Ectodermal cell (in vitro differentiated cells): Measurements from ENCODE around the gene GRIN2C.

Experiments
- H3K27ac ChIP-seq: 2 replicates; pipeline ENCODE4 v1.7.0; 2013; ENCODE audit warnings: mild to moderate bottlenecking, low read depth, low read length; ENCODE audit not compliant: insufficient read depth, poor library complexity, severe bottlenecking
- H3K27me3 ChIP-seq: 2 replicates; pipeline ENCODE4 v1.7.0; 2013; ENCODE audit warnings: mild to moderate bottlenecking, low read length; ENCODE audit not compliant: insufficient read depth, control insufficient read depth, poor library complexity, severe bottlenecking
- H3K36me3 ChIP-seq: one replicate; pipeline ENCODE4 v1.7.0; 2013; ENCODE audit warnings: low read length; ENCODE audit not compliant: control insufficient read depth, insufficient read depth
- H3K4me1 ChIP-seq: one replicate; pipeline ENCODE4 v1.7.0; 2013; ENCODE audit warnings: low read length; ENCODE audit not compliant: control insufficient read depth, insufficient read depth
- H3K4me3 ChIP-seq: 2 replicates; pipeline ENCODE4 v1.7.0; 2013; ENCODE audit warnings: low read depth, low read length, control low read depth; ENCODE audit not compliant: insufficient read depth
- H3K9me3 ChIP-seq: 2 replicates; pipeline ENCODE4 v1.7.0; 2013; ENCODE audit warnings: mild to moderate bottlenecking, low read length, moderate library complexity; ENCODE audit not compliant: control insufficient read depth
- WGBS, 2 experiments: methylation state at CpG; one replicate each; pipeline ENCODE4 v1.1.7; 2013; ENCODE audit warnings: missing lambda C conversion rate in 2 of 2; 5-methylcytosine and 5-hydroxymethylcytosine counted together

GRIN2C gene

GRCh38 chr17:74846621-74847020, 13.1 kb downstream of the GRIN2C start:
- Histone ChIP-seq H3K27ac (no peak overlapping the region), H3K9me3 (no peaks in the 10 kb centered on the region), H3K27me3 (peaks cover 91% of the 10 kb centered on the region), H3K36me3 (no peaks in the 10 kb centered on the region), H3K4me3 (no peak overlapping the region), H3K4me1 (peaks cover 1% of the 10 kb centered on the region)
- WGBS, 2 experiments: 91 to 92% methylated on average over 16 of the region's 16 CpGs

- Histone ChIP-seq H3K4me3 (no peak overlapping the region), H3K27me3 (peaks cover 58% of the 10 kb centered on the region), H3K36me3 (no peaks in the 10 kb centered on the region), H3K4me1 (peaks cover 14% of the 10 kb centered on the region), H3K9me3 (no peaks in the 10 kb centered on the region), H3K27ac (no peak overlapping the region)
- 44 to 47% methylated on average over 26 of the region's 26 CpGs for WGBS, 2 experiments
Measured at GRCh38 chr17:74843352-74843627, 16.4 kb downstream of the GRIN2C start.

GRCh38 chr17:74842599-74843351, 16.9 kb downstream of the GRIN2C start:
- 5% methylated on average over 88 of the region's 88 CpGs for WGBS, 2 experiments
- no peaks in the 10 kb centered on the region for H3K36me3 ChIP-seq
- peaks cover 14% of the 10 kb centered on the region for H3K4me1 ChIP-seq
- no peaks in the 10 kb centered on the region for H3K9me3 ChIP-seq
- H3K27ac ChIP-seq: no peak overlapping the region
- H3K4me3 ChIP-seq: peak overlapping the region; percentile 39
- H3K27me3 ChIP-seq: peaks cover 52% of the 10 kb centered on the region

GRCh38 chr17:74842146-74842598, 17.5 kb downstream of the GRIN2C start:
- H3K4me1 ChIP-seq: peaks cover 14% of the 10 kb centered on the region
- WGBS, 2 experiments: 63% methylated on average over 8 of the region's 8 CpGs
- H3K4me3 ChIP-seq: peak overlapping the region; percentile 39
- peaks cover 52% of the 10 kb centered on the region for H3K27me3 ChIP-seq
- no peaks in the 10 kb centered on the region for H3K36me3 ChIP-seq
- H3K27ac ChIP-seq: no peak overlapping the region
- H3K9me3 ChIP-seq: no peaks in the 10 kb centered on the region

DNA sequence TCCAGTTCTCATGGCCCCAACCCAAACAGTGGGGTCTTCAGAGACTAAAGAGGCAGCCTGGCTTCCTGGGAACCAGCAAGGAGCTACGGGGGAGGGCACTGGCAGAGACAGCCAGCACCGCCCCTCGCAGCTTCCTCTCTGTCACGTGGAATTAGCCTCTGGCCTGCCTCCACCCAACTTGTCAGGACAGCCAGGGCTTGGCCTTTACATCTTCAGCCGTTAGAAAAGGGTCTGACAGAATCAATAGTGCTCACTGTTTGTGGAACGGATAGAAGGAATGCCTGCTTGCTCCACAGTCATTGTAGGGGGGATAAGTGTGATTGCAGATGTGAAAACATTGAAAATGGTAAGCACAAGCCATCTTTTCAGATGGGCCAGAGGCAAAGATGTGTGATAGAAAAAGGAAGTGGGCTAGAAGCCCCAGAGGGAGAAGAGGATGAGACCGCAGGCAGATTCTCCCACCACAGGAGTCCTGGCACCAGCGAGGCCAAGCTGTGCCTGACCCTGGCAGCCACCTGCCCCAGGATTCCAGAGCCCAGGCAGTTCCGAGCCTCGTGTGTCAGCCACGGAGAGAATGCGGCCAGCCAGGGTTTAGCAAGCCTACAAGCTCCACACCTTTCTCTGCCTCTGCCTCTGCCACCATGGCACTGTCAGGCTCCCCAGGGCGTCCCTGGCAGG, 18.6 kb downstream of the GRIN2C start:
- H3K9me3 ChIP-seq: no peaks in the 10 kb centered on the region
- peaks cover 43% of the 10 kb centered on the region for H3K27me3 ChIP-seq
- H3K4me1 ChIP-seq: peaks cover 14% of the 10 kb centered on the region
- no peaks in the 10 kb centered on the region for H3K36me3 ChIP-seq
- H3K27ac ChIP-seq: no peak overlapping the region
- no peak overlapping the region for H3K4me3 ChIP-seq
- WGBS, 2 experiments: 47 to 49% methylated on average over 13 of the region's 13 CpGs

DNA sequence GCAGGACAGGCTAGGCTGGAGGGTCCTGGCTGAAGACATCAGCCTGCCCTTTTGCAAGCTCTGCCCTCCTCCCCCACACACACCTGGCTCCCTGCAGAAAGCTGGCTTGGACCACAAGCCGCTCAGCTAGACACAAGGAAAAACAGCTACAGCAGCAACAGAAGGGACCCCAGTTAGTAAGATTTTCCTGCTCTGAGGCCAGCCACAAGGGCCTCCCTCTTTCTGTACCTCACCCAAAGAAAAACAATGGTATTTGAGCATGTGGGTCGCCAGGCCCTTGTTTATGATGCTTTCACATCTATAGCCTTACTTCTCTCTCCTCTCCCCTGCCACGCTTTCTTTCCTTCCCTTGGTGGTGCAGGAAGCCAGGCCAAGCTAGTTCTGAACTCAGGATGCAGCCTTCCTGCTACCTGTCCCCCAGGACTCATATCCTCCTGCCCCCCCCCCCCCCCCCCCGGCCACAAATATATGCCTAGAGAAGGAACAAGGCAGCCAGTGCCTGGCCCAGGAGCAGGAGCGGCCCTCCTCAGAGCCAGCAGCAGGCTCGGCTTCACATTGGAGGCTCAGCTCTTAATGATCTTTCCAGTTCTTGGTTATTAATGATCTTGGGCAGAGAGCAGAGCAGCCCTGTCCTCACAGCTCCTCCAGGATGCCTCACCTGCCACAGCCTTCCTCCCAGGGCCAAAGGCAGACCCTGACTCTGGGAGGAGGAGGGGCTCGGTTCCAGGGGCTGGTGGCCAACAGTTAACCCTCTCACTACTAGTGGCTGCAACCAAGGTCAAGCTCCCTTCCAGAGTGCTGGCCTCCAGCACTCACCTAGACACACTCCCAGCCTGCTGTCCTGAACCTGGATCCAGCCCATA, 19.5 kb downstream of the GRIN2C start:
- Histone ChIP-seq H3K4me1 (peaks cover 14% of the 10 kb centered on the region), H3K36me3 (no peaks in the 10 kb centered on the region), H3K27ac (no peak overlapping the region), H3K9me3 (no peaks in the 10 kb centered on the region), H3K4me3 (no peak overlapping the region), H3K27me3 (peaks cover 35% of the 10 kb centered on the region)
- 59 to 62% methylated on average over 6 of the region's 7 CpGs for WGBS, 2 experiments

GRCh38 chr17:74838274-74838673, 21.4 kb downstream of the GRIN2C start:
- Histone ChIP-seq H3K27me3 (peaks cover 16% of the 10 kb centered on the region), H3K9me3 (no peaks in the 10 kb centered on the region), H3K27ac (no peak overlapping the region), H3K4me1 (peaks cover 23% of the 10 kb centered on the region), H3K36me3 (no peaks in the 10 kb centered on the region), H3K4me3 (no peak overlapping the region)
- 85 to 86% methylated on average over 9 of the region's 9 CpGs for WGBS, 2 experiments

DNA sequence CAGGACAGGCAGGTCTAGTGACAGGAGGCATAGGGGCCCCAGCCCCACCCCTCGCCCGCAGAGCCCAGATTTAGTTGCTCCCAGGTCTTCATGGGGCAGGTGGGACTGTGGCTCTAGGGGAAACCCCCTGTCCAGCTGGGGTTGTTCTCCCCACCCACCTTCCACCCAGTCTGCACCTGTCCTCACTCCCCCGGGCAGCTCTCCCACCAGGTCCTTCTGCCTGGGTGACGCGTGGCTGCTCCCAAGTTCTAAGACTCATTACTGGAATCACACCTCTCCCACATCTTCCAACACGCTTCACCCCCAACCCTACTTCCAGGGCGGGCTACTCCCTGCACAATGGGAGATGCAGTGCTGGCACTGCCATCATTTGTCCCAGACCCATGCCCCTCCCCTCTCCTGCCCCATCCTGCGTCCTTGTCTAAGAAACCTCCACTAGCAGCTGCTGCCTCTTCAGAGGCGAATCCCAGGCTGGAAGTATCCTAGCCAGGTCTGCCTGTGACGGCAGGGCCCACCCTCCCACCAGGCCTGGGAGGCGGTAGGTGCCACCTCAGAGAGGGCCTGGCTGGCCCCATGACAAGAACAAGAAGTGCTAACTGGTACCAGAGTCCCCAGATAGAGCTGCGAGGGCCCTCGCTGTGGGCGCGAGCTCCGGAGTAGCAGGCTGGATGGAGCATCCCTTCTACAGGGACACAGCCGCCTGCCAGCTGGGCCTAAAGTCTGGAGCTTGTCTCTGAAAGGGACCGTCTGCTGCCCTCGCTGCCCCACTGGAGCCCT, 22.8 kb downstream of the GRIN2C start:
- peaks cover 2% of the 10 kb centered on the region for H3K27me3 ChIP-seq
- no peak overlapping the region for H3K27ac ChIP-seq
- H3K4me1 ChIP-seq: peaks cover 23% of the 10 kb centered on the region
- H3K36me3 ChIP-seq: no peaks in the 10 kb centered on the region
- 94 to 95% methylated on average over 19 of the region's 19 CpGs for WGBS, 2 experiments
- no peak overlapping the region for H3K4me3 ChIP-seq
- H3K9me3 ChIP-seq: no peaks in the 10 kb centered on the region

DNA sequence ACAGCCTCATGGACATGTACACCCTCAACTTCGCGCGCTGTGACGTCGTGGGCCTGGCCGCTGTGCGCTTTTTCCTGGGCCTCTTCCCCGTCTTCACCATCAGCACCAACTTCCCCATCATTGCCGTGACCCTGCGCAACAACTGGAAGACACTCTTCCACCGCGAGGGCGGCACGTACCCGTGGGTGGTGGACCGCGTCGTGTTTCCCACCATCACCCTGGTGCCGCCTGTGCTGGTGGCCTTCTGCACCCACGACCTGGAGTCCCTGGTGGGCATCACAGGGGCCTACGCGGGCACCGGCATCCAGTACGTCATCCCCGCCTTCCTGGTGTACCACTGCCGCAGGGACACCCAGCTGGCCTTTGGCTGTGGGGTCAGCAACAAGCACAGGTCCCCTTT, 23.5 kb downstream of the GRIN2C start:
- H3K36me3 ChIP-seq: no peaks in the 10 kb centered on the region
- no peak overlapping the region for H3K27ac ChIP-seq
- no peak overlapping the region for H3K4me3 ChIP-seq
- no peaks in the 10 kb centered on the region for H3K27me3 ChIP-seq
- peaks cover 17% of the 10 kb centered on the region for H3K4me1 ChIP-seq
- H3K9me3 ChIP-seq: no peaks in the 10 kb centered on the region
- WGBS, 2 experiments: 95 to 96% methylated on average over 26 of the region's 26 CpGs
